Spleen (tissue), 11 donors: Measurements from ENCODE around the gene PPP2R5C. TPM values are rescaled to one million over a fixed set of nuclear protein-coding genes. Genes with fewer than 3 reads are reported as not detected.

ENCODE experiments used
- DNase-seq: peaks from one replicate; pipeline ENCODE4 v3.0.0-alpha.2; 2020
- H3K27ac ChIP-seq, 8 donors: fragments of 200-600 bp; sonication (generic) in 7 of 8; 1 replicate in 4 of 8; 2 replicates in 4 of 8; pipeline versions ENCODE4 v1.5.0 to v1.8.0; 2016 to 2021; ENCODE audit warnings: inconsistent platforms in 4 of 8, mild to moderate bottlenecking in 4 of 8, moderate library complexity in 1 of 8
- H3K27me3 ChIP-seq, 7 donors: fragments of 200-600 bp; sonication (generic) in 6 of 7; replicated peaks in 1 of 7; 1 replicate in 4 of 7; 2 replicates in 3 of 7; pipeline versions ENCODE4 v1.5.0 to v1.8.0; 2016 to 2021; ENCODE audit warnings: inconsistent platforms in 3 of 7, mild to moderate bottlenecking in 1 of 7
- H3K36me3 ChIP-seq, 6 donors: fragments of 200-600 bp; sonication (generic) in 5 of 6; 1 replicate in 4 of 6; 2 replicates in 2 of 6; pipeline versions ENCODE4 v1.5.0 to v1.8.0; 2016 to 2021; ENCODE audit warnings: inconsistent platforms in 2 of 6
- H3K4me1 ChIP-seq, 6 donors: fragments of 200-600 bp; sonication (generic) in 5 of 6; 1 replicate in 3 of 6; 2 replicates in 3 of 6; pipeline versions ENCODE4 v1.5.0 to v1.8.0; 2016 to 2021; ENCODE audit warnings: inconsistent platforms in 3 of 6
- H3K4me3 ChIP-seq, 8 donors: fragments of 200-600 bp; sonication (generic) in 7 of 8; 1 replicate in 4 of 8; 2 replicates in 4 of 8; pipeline versions ENCODE4 v1.5.0 to v1.8.0; 2016 to 2021; ENCODE audit warnings: inconsistent platforms in 4 of 8, mild to moderate bottlenecking in 4 of 8, moderate library complexity in 2 of 8
- H3K9me3 ChIP-seq, 8 donors: fragments of 200-600 bp; sonication (generic) in 7 of 8; 1 replicate in 4 of 8; 2 replicates in 4 of 8; pipeline versions ENCODE4 v1.5.0 to v1.8.0; 2016 to 2021; ENCODE audit warnings: inconsistent platforms in 4 of 8
- POLR2A ChIP-seq, 3 donors: fragments of 450-650 bp; IDR thresholded peaks; one replicate each; pipeline ENCODE4 v1.5.1; 2017; ENCODE audit warnings: antibody characterized with exemption in 3 of 3, mild to moderate bottlenecking in 1 of 3
- POLR2AphosphoS5 ChIP-seq, 3 donors: sonication (generic); formaldehyde crosslinking; IDR thresholded peaks; one replicate each; pipeline ENCODE4 v1.5.1; 2017; ENCODE audit warnings: antibody characterized with exemption in 3 of 3
- WGBS, 5 donors: extraction: QIAGEN DNeasy Blood & Tissue Kit in 3 of 5; methylation state at CpG; one replicate each; pipeline versions ENCODE4 v1.1.5 to v1.1.7; 2013 to 2018; 5-methylcytosine and 5-hydroxymethylcytosine counted together
- intact Hi-C: fragments of 100-400 bp; cut with DNase I; formaldehyde crosslinking; loops from one replicate; pipeline ENCODE4 v1.15.0; 2023; ENCODE audit warnings: low total_unique reads
- polyA plus RNA-seq, 3 donors: library from polyadenylated mRNA; stranded (reverse); fragments of 200-250 nt; gene quantifications; one replicate each; pipeline ENCODE4 v1.2.1, GENCODE V29; 2013
- total RNA-seq, 7 donors: library from RNA; depleted of rRNA in 3 of 7; stranded (reverse); fragments of >200 nt in 3 of 7; fragmentation: NEBNext Ultra II Directional in 4 of 7; extraction: Animal tissue kit (Norgen Biotek cat#: 25700) in 4 of 7; gene quantifications; one replicate each; pipeline versions ENCODE4 v1.1.0 to v1.2.1, GENCODE V29; 2016 to 2021
- TF ChIP-seq, protein P1 (sequence below), 11 experiments: fragments of 200-600 bp in 7 of 11; fragments of 450-650 bp in 4 of 11; sonication (generic) in 4 of 11; IDR thresholded peaks in 8 of 11; conservative IDR thresholded peaks in 3 of 11; 1 replicate in 7 of 11; 2 replicates in 4 of 11; pipeline versions ENCODE4 v1.4.0 to v1.8.0; 2016 to 2021; ENCODE audit warnings: antibody characterized with exemption in 11 of 11, inconsistent platforms in 4 of 11, mild to moderate bottlenecking in 1 of 11
- donor health status: healthy with polysubstance abuse.
- donor health status: DM: no; HTN: no; CAD: no; lungs with moderate emphysema.
- donor health status: DM: no; HTN: no; CAD: no.
- donor health status: Bipolar disorder and iron deficiency.
- donor health status: healthy.
- donor health status: DM: no; HTN: no; CAD: no.
- donor health status: DM: yes; HTN: yes; CAD: no.

PPP2R5C gene
- total and polyA plus RNA-seq, 10 donors = 80.8 to 322 (median 198) TPM

DNA sequence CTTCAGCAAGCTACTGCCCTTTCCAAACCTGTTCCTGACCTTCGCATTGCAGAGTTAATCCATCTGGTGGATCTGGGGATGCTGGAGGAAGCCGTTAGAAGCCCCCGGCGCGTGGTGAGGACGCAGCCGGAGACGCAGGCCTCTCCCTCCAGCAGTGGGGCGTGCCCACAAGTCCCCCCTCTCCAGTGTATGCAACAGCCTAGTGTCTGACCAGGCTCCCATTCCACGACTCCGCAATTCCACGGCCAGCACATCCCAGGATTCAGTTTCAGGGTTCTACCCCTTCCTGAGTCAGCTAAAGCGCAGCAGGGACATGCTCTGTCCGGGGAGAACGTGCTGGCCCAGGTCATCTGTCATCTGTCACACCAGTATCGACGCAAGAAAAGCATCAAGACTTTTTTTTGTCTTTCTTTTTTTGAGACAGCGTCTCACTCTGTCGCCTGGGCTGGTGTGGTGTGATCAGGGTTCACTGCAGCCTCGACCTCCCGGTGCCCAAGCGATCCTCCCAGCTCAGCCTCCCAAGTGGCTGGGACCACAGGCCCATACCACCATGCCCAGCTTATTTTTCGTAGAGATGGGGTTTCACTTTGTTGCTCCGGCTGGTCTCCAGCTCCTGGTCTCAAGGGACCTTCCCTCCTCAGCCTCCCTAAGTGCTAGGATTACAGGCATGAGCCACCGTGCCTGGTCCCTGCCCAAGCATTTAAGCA is 194.8 kb downstream of the PPP2R5C start:
- Histone ChIP-seq H3K27me3 (no peaks in the 10 kb centered on the region), H3K9me3 (no peaks in the 10 kb centered on the region), H3K27ac (no peak overlapping the region), H3K4me3 (no peak overlapping the region), H3K4me1 (peaks cover 0 to 14% (median 6%) of the 10 kb centered on the region in 6 donors), H3K36me3 (no peaks in the 10 kb centered on the region)
- WGBS, 5 donors = 85 to 90% (median 87%) methylated on average over 24 to 25 of the region's 25 CpGs
- DNase-seq = peak; percentile 57
- TF ChIP-seq POLR2A (IDR thresholded peaks at IDR 0.05) = no peak
- TF ChIP-seq POLR2AphosphoS5 (IDR thresholded peaks at IDR 0.05) = no peak
- TF ChIP-seq, protein P1, sequence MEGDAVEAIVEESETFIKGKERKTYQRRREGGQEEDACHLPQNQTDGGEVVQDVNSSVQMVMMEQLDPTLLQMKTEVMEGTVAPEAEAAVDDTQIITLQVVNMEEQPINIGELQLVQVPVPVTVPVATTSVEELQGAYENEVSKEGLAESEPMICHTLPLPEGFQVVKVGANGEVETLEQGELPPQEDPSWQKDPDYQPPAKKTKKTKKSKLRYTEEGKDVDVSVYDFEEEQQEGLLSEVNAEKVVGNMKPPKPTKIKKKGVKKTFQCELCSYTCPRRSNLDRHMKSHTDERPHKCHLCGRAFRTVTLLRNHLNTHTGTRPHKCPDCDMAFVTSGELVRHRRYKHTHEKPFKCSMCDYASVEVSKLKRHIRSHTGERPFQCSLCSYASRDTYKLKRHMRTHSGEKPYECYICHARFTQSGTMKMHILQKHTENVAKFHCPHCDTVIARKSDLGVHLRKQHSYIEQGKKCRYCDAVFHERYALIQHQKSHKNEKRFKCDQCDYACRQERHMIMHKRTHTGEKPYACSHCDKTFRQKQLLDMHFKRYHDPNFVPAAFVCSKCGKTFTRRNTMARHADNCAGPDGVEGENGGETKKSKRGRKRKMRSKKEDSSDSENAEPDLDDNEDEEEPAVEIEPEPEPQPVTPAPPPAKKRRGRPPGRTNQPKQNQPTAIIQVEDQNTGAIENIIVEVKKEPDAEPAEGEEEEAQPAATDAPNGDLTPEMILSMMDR (IDR thresholded peaks at IDR 0.05 in 8 of 11, conservative IDR thresholded peaks at IDR 0.05 in 3 of 11) = no peak
- intact Hi-C loops = no loop called here

DNA sequence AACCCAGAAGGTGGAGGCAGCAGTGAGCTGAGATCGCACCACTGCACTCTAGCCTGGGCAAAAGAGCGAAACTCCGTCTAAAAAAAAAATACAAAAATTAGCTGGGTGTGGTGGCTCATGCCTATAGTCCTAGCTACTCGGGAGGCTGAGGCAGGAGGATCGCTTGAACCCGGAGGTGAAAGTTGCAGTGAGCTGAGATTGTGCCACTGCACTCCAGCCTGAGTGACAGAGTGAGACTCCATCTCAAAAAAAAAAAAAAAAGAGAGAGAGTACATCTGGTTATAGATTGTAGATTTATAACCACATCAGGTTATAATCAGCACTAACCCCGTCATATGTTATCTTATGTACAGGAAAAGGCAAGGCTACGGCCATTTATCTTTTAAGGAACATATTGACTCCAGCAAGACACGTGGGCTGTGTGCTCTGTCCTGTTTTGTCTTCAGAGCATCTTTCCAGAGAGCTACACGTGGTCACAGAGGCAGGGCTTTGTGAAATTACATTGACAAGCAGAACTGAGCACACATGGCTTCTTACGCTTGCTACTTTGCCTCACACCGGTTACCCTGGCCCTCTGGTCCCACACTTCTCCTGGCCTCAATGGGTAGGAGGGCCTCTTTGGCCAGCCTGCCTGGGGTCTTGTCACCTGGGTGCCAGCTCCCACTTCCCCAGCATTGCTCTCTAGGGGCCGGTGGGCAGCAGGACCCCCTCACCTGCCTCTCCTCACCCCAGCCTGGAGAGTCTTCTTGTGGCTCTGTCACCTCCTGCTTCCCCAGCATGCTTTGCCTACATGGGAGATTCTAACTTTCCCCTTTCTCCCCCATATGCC is 196.1 kb downstream of the PPP2R5C start:
- no peak overlapping the region for H3K4me3 ChIP-seq
- no peaks in the 10 kb centered on the region for H3K27me3 ChIP-seq
- H3K9me3 ChIP-seq = no peaks in the 10 kb centered on the region
- peaks cover 0 to 18% (median 7%) of the 10 kb centered on the region in 6 donors for H3K4me1 ChIP-seq
- H3K27ac ChIP-seq = no peak overlapping the region
- 82 to 92% (median 87%) methylated on average over 13 of the region's 13 CpGs for WGBS, 5 donors
- no peaks in the 10 kb centered on the region for H3K36me3 ChIP-seq
- no peak for TF ChIP-seq POLR2A (IDR thresholded peaks at IDR 0.05)
- TF ChIP-seq, protein P1 (IDR thresholded peaks at IDR 0.05 in 8 of 11, conservative IDR thresholded peaks at IDR 0.05 in 3 of 11) = no peak
- DNase-seq = peak; percentile 62
- intact Hi-C loops = no loop called here

DNA sequence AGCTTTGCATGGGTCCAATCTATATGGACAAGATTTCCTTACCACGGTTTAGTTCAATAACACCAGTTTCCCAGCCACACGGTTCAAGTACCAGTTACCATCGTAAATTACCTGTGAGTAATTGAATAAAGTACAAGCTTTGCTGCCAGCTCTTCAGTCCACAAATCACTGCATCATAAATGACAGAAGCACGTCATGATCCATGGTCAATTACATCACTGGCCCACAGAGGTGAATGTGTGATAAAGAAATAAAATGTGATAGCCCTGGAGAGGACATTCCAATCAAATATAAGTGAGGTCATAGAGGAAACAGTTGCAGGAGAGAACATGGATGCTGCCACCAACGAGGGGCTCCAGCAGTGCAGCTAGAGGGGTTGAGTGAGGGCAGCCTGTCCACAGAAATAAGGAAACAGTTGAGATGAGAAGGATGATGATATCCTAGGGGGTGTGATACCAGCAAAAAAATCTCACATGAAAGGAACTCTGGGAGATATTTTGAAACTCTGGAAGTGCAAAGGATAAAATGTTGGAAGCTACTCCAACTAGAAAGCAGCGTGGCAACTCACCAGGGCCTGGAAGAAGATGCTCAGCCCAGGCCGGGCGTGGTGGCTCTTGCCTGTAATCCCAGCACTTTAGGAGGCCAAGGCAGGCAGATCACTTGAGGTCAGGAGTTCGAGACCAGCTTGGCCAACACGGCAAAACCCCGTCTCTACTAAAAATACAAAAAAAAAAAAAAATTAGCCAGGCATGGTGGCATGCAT is 197.1 kb downstream of the PPP2R5C start:
- Histone ChIP-seq H3K27me3 (no peaks in the 10 kb centered on the region), H3K4me3 (no peak overlapping the region), H3K9me3 (no peaks in the 10 kb centered on the region), H3K4me1 (peaks cover 0 to 24% (median 10%) of the 10 kb centered on the region in 6 donors), H3K27ac (no peak overlapping the region), H3K36me3 (no peaks in the 10 kb centered on the region)
- TF ChIP-seq POLR2AphosphoS5 (IDR thresholded peaks at IDR 0.05) (no peak), POLR2A (IDR thresholded peaks at IDR 0.05) (no peak)
- TF ChIP-seq, protein P1 (IDR thresholded peaks at IDR 0.05 in 8 of 11, conservative IDR thresholded peaks at IDR 0.05 in 3 of 11) = no peak
- DNase-seq = no peak
- 79 to 87% (median 82%) methylated on average over 11 of the region's 11 CpGs for WGBS, 5 donors
- intact Hi-C loops = no loop called here
